Ramos (cell line): Measurements from ENCODE around the gene HRH1.
"Not testable (repeated sequence)": the region's sequence is repeated elsewhere in the genome, so short reads cannot be mapped to it uniquely, and the experiment has no call there.

Experiments
- in situ Hi-C: fragments of 300-500 bp; cut with MboI; formaldehyde crosslinking; loops from one replicate; pipeline ENCODE4 v1.14.3; 2022; ENCODE audit warnings: low sequenced_read_pairs; ENCODE audit not compliant: unreplicated experiment

Gene HRH1

GRCh38 chr3:11154036-11154952 lies at the start of gene HRH1:
HRH1 (plus strand) TSS chr3:11154493; CDS start chr3:11259038, 104,545 bp downstream.
- in situ Hi-C loops, result no loop called here

- in situ Hi-C loops, result not testable (repeated sequence)
These were observed 41.0 kb upstream of the HRH1 start for GRCh38 chr3:11113316-11113715.

- in situ Hi-C loops, result no loop called here
These were observed 38.7 kb upstream of the HRH1 start for GRCh38 chr3:11115548-11115947.

- in situ Hi-C loops, result no loop called here
These were observed 37.8 kb upstream of the HRH1 start for GRCh38 chr3:11116336-11117059.

- in situ Hi-C loops, result no loop called here
These were observed 36.7 kb upstream of the HRH1 start for GRCh38 chr3:11117591-11117990.

GRCh38 chr3:11118181-11118682 lies 36.1 kb upstream of the HRH1 start:
- in situ Hi-C loops, result no loop called here

- in situ Hi-C loops, result no loop called here
These were observed 34.0 kb upstream of the HRH1 start for GRCh38 chr3:11120091-11120805.

GRCh38 chr3:11126653-11127052 lies 27.6 kb upstream of the HRH1 start:
- in situ Hi-C loops, result no loop called here

- in situ Hi-C loops, result no loop called here
These were observed 25.3 kb upstream of the HRH1 start for GRCh38 chr3:11128682-11129632.

GRCh38 chr3:11130385-11130784 lies 23.9 kb upstream of the HRH1 start:
- in situ Hi-C loops, result no loop called here

- in situ Hi-C loops, result no loop called here
These were observed 22.9 kb upstream of the HRH1 start for GRCh38 chr3:11131371-11131770.

- in situ Hi-C loops, result not testable (repeated sequence)
These were observed 22.4 kb upstream of the HRH1 start for GRCh38 chr3:11131886-11132285.

- in situ Hi-C loops, result no loop called here
These were observed 21.4 kb upstream of the HRH1 start for GRCh38 chr3:11132861-11133260.

- in situ Hi-C loops, result no loop called here
These were observed 19.5 kb upstream of the HRH1 start for GRCh38 chr3:11134794-11135193.

GRCh38 chr3:11136116-11136515 lies 18.2 kb upstream of the HRH1 start:
- in situ Hi-C loops, result no loop called here

- in situ Hi-C loops, result no loop called here
These were observed 17.3 kb upstream of the HRH1 start for GRCh38 chr3:11136830-11137626.

GRCh38 chr3:11137627-11137959 lies 16.7 kb upstream of the HRH1 start:
- in situ Hi-C loops, result no loop called here

- in situ Hi-C loops, result no loop called here
These were observed 15.9 kb upstream of the HRH1 start for GRCh38 chr3:11138371-11138770.
